HG03342 (cell line): Measurements from ENCODE around the gene ERGIC1.
"Not testable (repeated sequence)": the region's sequence is repeated elsewhere in the genome, so short reads cannot be mapped to it uniquely, and the experiment has no call there.

Experiments
- ATAC-seq: cut with Tn5 transposase; IDR thresholded peaks from one replicate; pipeline ENCODE4 v1.9.1; 2021; ENCODE audit warnings: mild to moderate bottlenecking, moderate library complexity; ENCODE audit not compliant: unreplicated experiment

Gene ERGIC1, protein sequence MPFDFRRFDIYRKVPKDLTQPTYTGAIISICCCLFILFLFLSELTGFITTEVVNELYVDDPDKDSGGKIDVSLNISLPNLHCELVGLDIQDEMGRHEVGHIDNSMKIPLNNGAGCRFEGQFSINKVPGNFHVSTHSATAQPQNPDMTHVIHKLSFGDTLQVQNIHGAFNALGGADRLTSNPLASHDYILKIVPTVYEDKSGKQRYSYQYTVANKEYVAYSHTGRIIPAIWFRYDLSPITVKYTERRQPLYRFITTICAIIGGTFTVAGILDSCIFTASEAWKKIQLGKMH

GRCh38 chr5:172833686-172834414 lies at the start of gene ERGIC1:
Gene ERGIC1 (plus strand): TSS chr5:172834251. CDS start chr5:172834414, 163 bp downstream.
- peak; percentile 74 for ATAC-seq

DNA sequence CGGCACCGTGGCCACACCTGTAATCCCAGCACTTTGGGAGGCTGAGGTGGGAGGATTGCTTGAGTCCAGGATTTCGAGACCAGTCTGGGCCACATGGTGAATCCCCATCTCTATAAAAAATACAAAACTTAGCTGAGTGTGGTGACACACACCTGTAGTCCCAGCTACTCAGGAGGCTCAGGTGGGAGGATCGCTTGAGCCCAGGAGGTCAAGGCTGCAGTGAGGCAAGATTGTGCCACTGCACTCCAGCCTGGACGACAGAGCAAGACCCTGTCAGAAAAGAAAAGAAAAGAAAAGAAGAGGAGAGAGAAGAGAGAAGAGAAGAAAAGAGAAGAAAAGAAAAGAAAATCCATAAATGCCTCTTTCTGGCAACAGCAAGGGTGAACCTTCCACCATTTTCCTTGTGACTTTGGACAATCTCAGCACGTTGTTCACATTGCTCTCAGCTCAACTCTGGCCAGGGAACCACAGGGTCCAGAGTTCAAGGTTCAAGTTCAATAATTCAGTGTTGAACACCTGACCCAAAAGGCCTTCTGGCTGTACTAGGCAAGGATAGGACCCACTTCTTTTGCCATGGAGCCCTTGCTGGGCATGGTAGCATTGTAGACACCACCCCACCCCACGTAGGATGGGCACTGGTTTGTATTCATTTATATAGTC lies 48.5 kb upstream of the ERGIC1 start:
- no peak for ATAC-seq

DNA sequence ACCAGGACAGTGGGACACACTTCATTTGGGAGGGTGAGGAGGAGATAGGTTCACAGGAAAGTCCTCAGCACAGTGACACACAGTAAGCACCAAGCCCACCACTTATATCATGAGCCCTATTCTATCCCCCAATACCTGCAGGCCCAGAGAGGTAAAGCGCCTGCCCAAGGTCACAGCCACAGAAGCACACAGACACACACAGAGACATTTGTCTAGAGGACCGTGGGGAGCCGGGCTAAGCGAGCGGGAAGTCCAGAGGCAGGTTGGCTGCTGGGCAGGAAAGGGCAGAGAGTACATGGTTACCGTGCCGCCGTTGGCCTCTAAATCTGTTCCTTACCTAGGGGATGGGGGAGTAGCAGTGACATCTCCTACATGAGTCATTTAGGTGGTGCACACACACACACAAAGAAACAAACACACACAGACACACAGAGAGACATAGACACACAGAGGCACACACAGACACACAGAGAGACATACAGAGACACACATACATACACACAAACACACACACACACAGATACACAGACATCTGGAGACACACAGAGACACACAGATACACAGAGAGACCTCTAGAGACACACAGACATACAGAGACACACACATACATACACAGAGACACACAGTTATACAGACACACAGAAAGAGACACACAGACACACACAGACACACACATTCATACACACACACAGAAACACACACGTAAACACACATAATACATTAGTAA lies 47.2 kb upstream of the ERGIC1 start:
- ATAC-seq = no peak

DNA sequence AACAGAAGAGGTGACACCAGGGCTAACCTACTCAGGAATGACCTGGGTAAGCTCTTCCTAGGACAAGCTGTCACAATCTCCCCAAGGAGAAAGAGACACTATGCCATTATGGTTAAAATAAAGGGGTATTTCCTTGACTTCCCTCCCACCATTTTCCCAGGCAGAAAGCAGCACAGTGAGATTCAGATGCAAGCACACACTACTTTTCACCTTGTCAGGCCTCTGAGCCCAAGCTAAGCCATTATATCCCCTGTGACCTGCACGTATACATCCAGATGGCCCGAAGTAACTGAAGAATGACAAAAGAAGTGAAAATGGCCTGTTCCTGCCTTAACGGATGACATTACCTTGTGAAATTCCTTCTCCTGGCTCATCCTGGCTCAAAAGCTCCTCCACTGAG lies 46.5 kb upstream of the ERGIC1 start:
- ATAC-seq = not testable (repeated sequence)

DNA sequence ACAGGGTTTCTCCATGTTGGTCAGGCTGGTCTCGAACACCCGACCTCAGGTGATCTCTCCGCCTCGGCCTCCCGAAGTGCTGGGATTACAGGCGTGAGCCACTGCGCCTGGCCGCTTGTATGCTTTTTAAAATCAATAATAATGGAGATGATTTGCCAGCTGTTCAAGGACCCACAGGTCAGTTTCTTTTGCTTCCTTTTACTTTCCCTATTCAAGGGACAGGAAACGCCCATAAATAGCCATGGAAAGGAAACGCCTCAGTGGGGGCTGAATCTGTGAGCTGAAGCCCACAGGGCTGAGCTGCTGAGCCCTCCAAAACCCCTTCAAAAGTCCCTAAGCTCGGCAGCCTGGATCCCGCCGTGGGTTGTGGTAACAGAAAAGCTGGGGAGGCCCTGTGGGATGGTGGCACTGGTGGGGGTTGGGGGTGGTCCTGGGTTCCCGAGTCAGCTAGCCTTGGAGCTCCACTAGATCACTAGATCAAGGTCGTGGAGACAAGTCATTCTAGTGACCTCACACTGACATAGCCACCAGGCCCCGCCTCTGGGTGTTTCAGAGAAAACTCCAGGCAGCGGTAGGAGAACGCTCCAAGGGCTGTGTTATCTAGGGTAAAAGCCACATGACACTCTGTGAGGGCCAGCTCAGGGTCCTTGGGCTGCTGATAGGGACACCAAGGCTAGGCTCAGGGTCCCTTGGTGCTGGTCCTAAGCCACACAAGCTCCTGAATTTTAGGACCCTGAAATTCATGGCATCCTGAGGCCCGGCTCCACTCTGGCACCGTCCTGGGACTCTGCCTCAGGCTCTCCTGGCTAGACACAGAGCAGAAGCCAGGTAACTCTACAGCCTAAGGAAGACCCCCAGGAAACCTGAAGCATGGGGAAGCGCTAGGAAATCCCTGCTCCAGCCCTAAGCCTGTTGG lies 45.0 kb upstream of the ERGIC1 start:
- peak; percentile 45 for ATAC-seq

- ATAC-seq = no peak
These were observed 44.2 kb upstream of the ERGIC1 start for GRCh38 chr5:172789687-172790495.

GRCh38 chr5:172790496-172790889 lies 43.6 kb upstream of the ERGIC1 start:
- ATAC-seq = no peak

DNA sequence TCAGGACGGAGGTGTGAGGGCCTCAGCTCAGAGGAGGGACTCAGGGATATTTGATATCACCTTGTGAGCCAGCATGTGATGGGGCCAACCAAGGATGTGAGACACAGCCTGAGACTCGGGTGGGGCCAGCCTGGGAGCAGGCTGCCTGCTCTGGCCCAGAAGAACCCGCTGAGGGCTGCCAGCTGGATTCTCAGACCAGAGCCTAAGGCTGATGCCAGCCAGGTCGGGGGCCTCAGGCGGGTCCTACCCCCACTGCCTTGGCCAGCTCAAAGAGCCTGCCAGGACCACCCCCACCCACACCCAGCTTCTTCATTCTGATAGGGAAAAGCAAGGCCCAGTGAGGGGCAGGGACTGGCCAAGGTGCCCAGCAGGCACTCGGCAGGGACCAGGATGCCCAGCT lies 42.8 kb upstream of the ERGIC1 start:
- no peak for ATAC-seq

GRCh38 chr5:172791726-172792445 lies 42.2 kb upstream of the ERGIC1 start:
- no peak for ATAC-seq

GRCh38 chr5:172792701-172793570 lies 41.1 kb upstream of the ERGIC1 start:
- no peak for ATAC-seq

GRCh38 chr5:172793577-172794488 lies 40.2 kb upstream of the ERGIC1 start:
- ATAC-seq = no peak

DNA sequence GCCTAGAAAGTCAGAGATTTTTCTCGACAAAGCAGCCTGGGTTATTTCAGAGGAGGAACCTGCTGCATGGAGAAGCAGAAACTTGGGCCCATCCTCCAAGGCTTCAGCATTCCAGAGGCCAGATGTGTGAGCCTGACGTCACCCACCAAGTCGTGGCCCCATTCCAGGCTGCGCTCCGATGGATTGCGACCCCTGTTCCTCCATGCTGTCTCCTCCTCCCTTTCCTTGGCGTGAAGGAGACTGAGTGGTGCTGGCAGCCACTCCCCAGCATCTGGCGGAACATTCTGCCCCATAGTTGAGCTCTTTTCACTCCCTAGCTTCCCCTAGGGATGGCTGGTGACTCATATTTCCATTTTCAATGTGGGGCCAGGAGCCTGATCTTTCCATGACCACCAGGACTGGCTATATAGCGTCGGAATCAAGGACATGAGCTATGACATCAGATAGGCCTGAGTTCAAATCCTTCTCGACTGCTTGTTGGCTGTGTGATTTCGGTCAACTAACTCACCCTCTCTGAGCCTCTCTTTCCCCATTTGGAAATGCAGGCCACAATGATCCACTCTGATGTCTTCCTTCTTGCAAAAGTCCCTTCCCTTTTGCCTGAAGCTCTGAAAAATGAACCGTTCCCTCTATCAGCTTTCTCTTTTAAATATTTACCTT lies 38.6 kb upstream of the ERGIC1 start:
- ATAC-seq = no peak

DNA sequence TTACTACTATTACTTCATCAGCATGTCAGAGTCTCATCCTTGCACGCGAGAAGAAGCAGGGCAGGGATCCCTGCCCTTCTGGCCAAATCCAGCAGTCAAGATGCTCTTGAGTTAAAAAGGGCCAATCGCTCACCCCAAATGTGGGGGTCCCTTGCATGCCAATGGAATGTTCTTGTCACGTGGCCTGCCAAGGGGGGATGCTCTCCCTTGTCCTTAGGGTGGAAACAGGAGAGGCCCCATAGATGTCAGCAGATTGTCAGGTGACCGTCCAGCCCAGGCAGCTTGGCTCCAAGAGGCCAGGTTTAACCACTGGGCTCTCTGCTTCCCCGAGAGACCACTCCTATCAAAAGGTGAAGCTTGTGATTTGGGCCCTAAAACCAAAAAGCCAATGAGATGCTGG lies 37.7 kb upstream of the ERGIC1 start:
- ATAC-seq = no peak

GRCh38 chr5:172797771-172798191 lies 36.3 kb upstream of the ERGIC1 start:
- ATAC-seq = no peak

DNA sequence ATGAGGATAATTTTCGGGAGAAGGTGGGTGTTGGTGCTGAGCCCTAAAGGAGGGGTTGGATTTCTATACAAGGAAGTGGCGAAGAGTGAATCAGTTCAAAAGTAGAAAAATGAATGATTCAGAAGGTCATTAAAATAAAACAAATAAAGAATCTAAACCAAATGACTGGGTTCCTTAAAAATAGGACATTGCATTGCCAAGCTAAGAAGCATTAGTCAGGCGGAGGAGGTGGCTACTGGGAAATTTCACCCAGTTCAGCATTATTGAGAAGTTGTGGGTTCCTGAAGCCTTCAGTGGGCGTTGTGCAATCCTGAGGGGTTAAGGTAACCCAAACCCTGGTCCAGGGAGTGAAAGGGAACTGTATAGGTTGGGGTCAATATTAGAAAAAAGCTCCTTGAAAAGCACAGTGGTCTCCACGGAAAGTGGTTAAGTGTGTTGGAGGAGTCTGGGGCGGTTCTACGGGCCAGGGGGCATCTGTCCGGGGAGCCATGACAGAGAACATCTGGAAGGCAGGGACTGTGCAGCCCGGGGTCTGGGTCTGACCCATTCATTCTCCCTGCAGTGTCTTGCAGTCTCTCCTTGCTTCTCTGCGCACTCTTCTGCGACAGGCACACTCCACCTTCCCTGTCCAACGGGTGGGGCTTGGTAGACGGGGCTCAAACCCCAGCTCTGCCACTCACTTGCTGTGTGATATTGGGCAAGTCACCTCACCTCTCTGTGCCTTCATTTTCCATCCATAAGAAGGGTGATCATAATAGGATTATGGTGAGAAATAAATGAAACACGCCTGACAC lies 35.4 kb upstream of the ERGIC1 start:
- ATAC-seq = no peak
